LNCaP clone FGC (cell line): Measurements from ENCODE around the gene C1D.

ENCODE experiments used
- DNase-seq: peaks from one replicate; pipeline ENCODE4 v3.0.0-alpha.2; 2011; ENCODE audit warnings: low read depth
- H3K4me3 ChIP-seq: 2 replicates; pipeline ENCODE4 v1.5.1; 2011; ENCODE audit warnings: mild to moderate bottlenecking, low read depth, low read length, control low read depth
- CTCF ChIP-seq: IDR thresholded peaks from 2 replicates; pipeline ENCODE4 v1.5.1; 2012; ENCODE audit warnings: mild to moderate bottlenecking; ENCODE audit not compliant: control insufficient read depth, insufficient read depth; ENCODE audit errors: extremely low read depth

Gene C1D, protein sequence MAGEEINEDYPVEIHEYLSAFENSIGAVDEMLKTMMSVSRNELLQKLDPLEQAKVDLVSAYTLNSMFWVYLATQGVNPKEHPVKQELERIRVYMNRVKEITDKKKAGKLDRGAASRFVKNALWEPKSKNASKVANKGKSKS

GRCh38 chr2:68062680-68063387 lies at the start of gene C1D:
Gene C1D (minus strand): TSS chr2:68063004. CDS start chr2:68047310, 15,694 bp downstream.
- no peak for TF ChIP-seq CTCF
- DNase-seq = peak; percentile 44
- peak within 1 kb of the TSS; percentile 94 for H3K4me3 ChIP-seq

DNA sequence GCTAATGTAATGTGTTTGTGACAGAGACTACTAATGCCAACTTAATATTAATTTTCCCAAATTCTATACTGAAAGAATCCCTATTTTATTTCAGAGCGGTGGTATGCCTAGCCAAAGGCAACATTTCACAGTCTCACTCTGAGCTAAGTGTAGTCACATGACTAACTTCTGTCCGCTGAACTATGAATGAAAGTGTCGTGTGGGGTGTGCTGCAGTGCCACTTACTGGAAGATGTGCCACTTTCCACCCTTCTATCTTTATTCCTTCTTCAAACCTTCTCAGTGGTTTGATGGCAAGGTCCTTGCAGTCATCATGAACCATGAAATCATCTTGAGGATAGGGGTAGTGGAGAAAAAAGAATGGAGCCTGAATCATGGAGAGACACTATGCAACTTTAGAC lies 47.3 kb upstream of the C1D start:
- TF ChIP-seq CTCF = no peak
- H3K4me3 ChIP-seq = no peak overlapping the region
- DNase-seq = no peak

DNA sequence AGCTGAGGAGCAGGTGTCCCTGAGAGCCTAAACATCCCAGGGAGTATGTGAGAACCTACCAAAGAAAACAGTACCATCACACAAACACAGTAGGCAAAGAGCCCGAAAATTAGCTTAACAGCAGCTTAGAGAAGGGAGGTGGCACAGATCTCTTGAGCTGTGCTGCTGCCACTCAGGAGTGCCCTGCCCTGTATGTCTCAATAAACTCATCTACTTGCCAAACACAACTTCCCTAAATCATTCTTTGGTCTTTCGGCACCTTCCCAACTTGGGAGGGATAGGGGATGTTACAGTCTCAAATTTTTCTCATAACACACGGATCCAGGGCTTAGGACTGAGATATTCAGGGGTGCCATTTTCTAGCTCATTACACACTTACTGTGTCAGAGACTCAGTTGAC lies 45.3 kb upstream of the C1D start:
- no peak for DNase-seq
- no peak overlapping the region for H3K4me3 ChIP-seq
- no peak for TF ChIP-seq CTCF

GRCh38 chr2:68107475-68107874 lies 44.7 kb upstream of the C1D start:
- no peak overlapping the region for H3K4me3 ChIP-seq
- no peak for TF ChIP-seq CTCF
- DNase-seq = no peak

GRCh38 chr2:68104111-68104835 lies 41.5 kb upstream of the C1D start:
- no peak for TF ChIP-seq CTCF
- no peak overlapping the region for H3K4me3 ChIP-seq
- DNase-seq = no peak

- TF ChIP-seq CTCF = no peak
- no peak for DNase-seq
- no peak overlapping the region for H3K4me3 ChIP-seq
Measured at GRCh38 chr2:68103709-68104055, 40.9 kb upstream of the C1D start.
